Neuronal stem cell (in vitro differentiated cells): ENCODE results near the gene ACACA.
A peak's percentile ranks its signal among the peaks of the same experiment; 100 is the strongest.

Experiments used
- DNase-seq: peaks from one replicate; pipeline ENCODE4 v3.0.0-alpha.2; 2013; ENCODE audit warnings: low spot score
- H2AFZ ChIP-seq: one replicate; pipeline ENCODE4 v1.6.1; 2013; ENCODE audit warnings: mild to moderate bottlenecking, low read length, inconsistent platforms
- H2AK5ac ChIP-seq: 2 replicates; pipeline ENCODE4 v1.6.1; 2013; ENCODE audit warnings: low read depth, mild to moderate bottlenecking, inconsistent platforms, low read length, moderate library complexity, mixed read lengths
- H2BK120ac ChIP-seq: 2 replicates; pipeline ENCODE4 v1.6.1; 2013; ENCODE audit warnings: low read depth, mild to moderate bottlenecking, inconsistent platforms, low read length, moderate library complexity, mixed read lengths
- H2BK12ac ChIP-seq: one replicate; pipeline ENCODE4 v1.6.1; 2013; ENCODE audit warnings: low read length, inconsistent platforms
- H2BK15ac ChIP-seq: 2 replicates; pipeline ENCODE4 v1.6.1; 2013; ENCODE audit warnings: mild to moderate bottlenecking, low read length, inconsistent platforms, mixed read lengths
- H2BK5ac ChIP-seq: one replicate; pipeline ENCODE4 v1.6.1; 2013; ENCODE audit warnings: inconsistent platforms, mild to moderate bottlenecking, low read length, moderate library complexity
- H3K14ac ChIP-seq: one replicate; pipeline ENCODE4 v1.6.1; 2013; ENCODE audit warnings: low read length, inconsistent platforms
- H3K18ac ChIP-seq: 2 replicates; pipeline ENCODE4 v1.6.1; 2013; ENCODE audit warnings: low read length, inconsistent platforms
- H3K23ac ChIP-seq: 2 replicates; pipeline ENCODE4 v1.6.1; 2013; ENCODE audit warnings: low read depth, mild to moderate bottlenecking, mixed read lengths, low read length, inconsistent platforms; ENCODE audit not compliant: poor library complexity
- H3K27ac ChIP-seq: replicated peaks from 3 replicates; pipeline ENCODE4 v1.5.1; 2013; ENCODE audit warnings: low read length, inconsistent platforms
- H3K27me3 ChIP-seq, 3 experiments: 2 replicates each; pipeline ENCODE4 v1.6.1; 2013; ENCODE audit warnings: low read length in 3 of 3, mild to moderate bottlenecking in 2 of 3, inconsistent platforms in 1 of 3, low read depth in 1 of 3, mixed read lengths in 1 of 3, moderate library complexity in 1 of 3; ENCODE audit not compliant: control insufficient read depth in 3 of 3, insufficient read depth in 3 of 3
- H3K36me3 ChIP-seq, 2 donors: replicated peaks in 1 of 2; 2 replicates each; pipeline ENCODE4 v1.6.1; 2013; ENCODE audit warnings: low read length in 2 of 2; ENCODE audit not compliant: control insufficient read depth in 2 of 2, insufficient read depth in 2 of 2
- H3K4ac ChIP-seq: 2 replicates; pipeline ENCODE4 v1.6.1; 2013; ENCODE audit warnings: inconsistent platforms, mild to moderate bottlenecking, low read length, moderate library complexity
- H3K4me1 ChIP-seq, 2 donors: 1 replicate in 1 of 2; 2 replicates in 1 of 2; pipeline ENCODE4 v1.6.1; 2013; ENCODE audit warnings: low read length in 2 of 2, low read depth in 1 of 2; ENCODE audit not compliant: control insufficient read depth in 2 of 2, insufficient read depth in 1 of 2
- H3K4me2 ChIP-seq: one replicate; pipeline ENCODE4 v1.6.1; 2013; ENCODE audit warnings: mild to moderate bottlenecking, low read length, inconsistent platforms; ENCODE audit not compliant: insufficient read depth, poor library complexity, severe bottlenecking
- H3K4me3 ChIP-seq, 2 donors: 2 replicates each; pipeline ENCODE4 v1.5.1; 2013; ENCODE audit warnings: low read length in 2 of 2, mild to moderate bottlenecking in 2 of 2, inconsistent platforms in 1 of 2, moderate library complexity in 1 of 2
- H3K79me1 ChIP-seq: one replicate; pipeline ENCODE4 v1.6.1; 2013; ENCODE audit warnings: low read depth, mild to moderate bottlenecking, inconsistent platforms, low read length, moderate library complexity
- H3K9ac ChIP-seq: one replicate; pipeline ENCODE4 v1.6.1; 2013; ENCODE audit warnings: mild to moderate bottlenecking, low read depth, low read length, inconsistent platforms; ENCODE audit not compliant: poor library complexity
- H3K9me3 ChIP-seq, 2 donors: replicated peaks in 1 of 2; 2 replicates each; pipeline versions ENCODE3 to v1.6.1; 2013; ENCODE audit warnings: low read length in 2 of 2, mild to moderate bottlenecking in 2 of 2, inconsistent platforms in 1 of 2, low read depth in 1 of 2, mixed read lengths in 1 of 2, moderate library complexity in 1 of 2; ENCODE audit not compliant: control insufficient read depth in 2 of 2, insufficient read depth in 1 of 2
- H4K8ac ChIP-seq: one replicate; pipeline ENCODE4 v1.6.1; 2013; ENCODE audit warnings: low read depth, mild to moderate bottlenecking, inconsistent platforms, low read length, moderate library complexity
- H4K91ac ChIP-seq: one replicate; pipeline ENCODE4 v1.6.1; 2013; ENCODE audit warnings: low read length, low read depth, mild to moderate bottlenecking, inconsistent platforms; ENCODE audit not compliant: poor library complexity
- WGBS, 2 donors: extraction: QIAGEN DNeasy Blood & Tissue Kit; methylation state at CpG; one replicate each; pipeline ENCODE4 v1.1.7; 2013; ENCODE audit warnings: missing lambda C conversion rate in 2 of 2, mixed read lengths in 1 of 2; ENCODE audit not compliant: insufficient read length in 2 of 2, insufficient replicate concordance in 1 of 2; ENCODE audit errors: extremely low coverage in 2 of 2; 5-methylcytosine and 5-hydroxymethylcytosine counted together

The ACACA gene

DNA sequence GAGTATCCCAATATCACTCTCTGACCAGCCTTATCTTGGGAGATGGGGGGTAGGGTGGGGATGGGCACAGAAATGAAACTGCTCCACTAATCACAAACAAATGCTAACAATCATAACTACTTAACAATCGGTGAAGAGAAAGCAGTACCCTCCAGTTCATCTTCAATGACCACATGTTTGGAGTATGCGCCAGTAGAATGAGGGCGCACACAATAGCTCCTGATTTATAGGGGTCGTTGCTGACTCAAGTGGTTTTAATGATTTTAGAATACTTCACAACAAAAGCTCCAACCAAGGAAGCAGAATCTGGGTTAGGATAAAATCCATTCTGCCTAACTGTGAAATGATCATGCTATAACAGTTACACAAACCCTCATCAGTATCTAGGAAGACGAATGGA, 273.5 kb downstream of the ACACA start:
- H2BK120ac ChIP-seq: no peak overlapping the region
- no peaks in the 10 kb centered on the region for H3K27me3 ChIP-seq
- H2BK5ac ChIP-seq: no peak overlapping the region
- H3K36me3 ChIP-seq: peaks cover 6 to 66% of the 10 kb centered on the region in 2 donors
- no peak overlapping the region for H4K8ac ChIP-seq
- no peak overlapping the region for H3K23ac ChIP-seq
- no peak overlapping the region for H3K4ac ChIP-seq
- H3K9me3 ChIP-seq: no peaks in the 10 kb centered on the region
- no peaks in the 10 kb centered on the region for H3K79me1 ChIP-seq
- no peak overlapping the region for H2BK12ac ChIP-seq
- H3K27ac ChIP-seq: no peak overlapping the region
- H3K4me1 ChIP-seq: peaks cover 21 to 24% of the 10 kb centered on the region in 2 donors
- no peak overlapping the region for H3K18ac ChIP-seq
- no peak overlapping the region for H3K9ac ChIP-seq
- H3K4me3 ChIP-seq: no peak overlapping the region
- no peak overlapping the region for H2AFZ ChIP-seq
- H3K4me2 ChIP-seq: no peak overlapping the region
- no peak overlapping the region for H2BK15ac ChIP-seq
- H4K91ac ChIP-seq: no peak overlapping the region
- DNase-seq: no peak
- no CpG with 5 or more reads among the region's 5 CpGs for WGBS, 2 donors
- H3K14ac ChIP-seq: no peak overlapping the region
- H2AK5ac ChIP-seq: no peak overlapping the region

DNA sequence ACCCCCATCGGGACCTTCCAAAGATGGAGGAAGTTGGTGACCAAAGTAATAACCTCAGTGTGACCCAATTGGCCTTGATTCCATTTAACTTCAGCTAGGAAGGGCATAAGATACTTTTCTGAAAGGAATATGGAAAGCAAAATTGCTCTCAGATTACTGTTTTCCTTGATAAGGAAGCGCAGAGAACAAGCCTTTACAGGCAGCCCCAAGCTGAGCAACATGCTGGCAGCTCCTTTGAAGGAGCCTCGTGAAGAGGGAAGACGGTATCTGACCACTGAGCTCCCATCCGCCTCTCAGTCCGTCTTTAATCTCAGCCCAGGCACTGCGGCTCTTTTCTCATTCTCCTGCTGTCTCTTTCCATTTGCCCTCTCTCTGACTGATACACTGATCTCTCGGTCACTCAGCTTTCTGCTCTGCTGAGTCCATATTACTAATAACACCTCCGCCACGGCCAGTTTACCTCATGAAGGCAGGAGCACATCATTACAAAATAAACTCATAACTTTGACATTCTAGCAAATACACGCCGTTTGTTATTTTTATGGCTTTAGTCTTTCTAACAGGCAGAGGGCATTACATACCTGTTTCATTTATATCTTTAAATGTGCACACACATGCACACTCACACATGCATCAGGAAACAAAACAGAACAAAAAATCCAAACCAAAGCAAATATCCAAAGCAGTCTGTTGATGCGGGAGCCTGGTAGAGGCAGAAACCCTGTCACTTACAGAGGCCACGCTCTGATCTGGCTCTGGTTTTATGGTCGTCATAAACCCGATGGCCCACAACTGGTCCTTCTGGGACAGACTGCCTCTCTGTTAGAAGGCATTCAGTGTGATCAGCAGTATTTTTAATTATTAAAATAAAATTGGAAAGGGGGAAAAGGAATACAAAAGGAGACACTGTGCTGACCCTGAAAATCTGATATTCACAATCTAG, 274.7 kb downstream of the ACACA start:
- Histone ChIP-seq H3K18ac (peak overlapping the region; percentile 55), H3K4ac (no peak overlapping the region), H3K23ac (no peak overlapping the region), H3K4me3 (no peak overlapping the region), H3K9me3 (no peaks in the 10 kb centered on the region), H2BK120ac (no peak overlapping the region), H3K36me3 (peaks cover 6 to 66% of the 10 kb centered on the region in 2 donors), H2BK5ac (no peak overlapping the region), H4K91ac (no peak overlapping the region), H2AK5ac (no peak overlapping the region), H4K8ac (no peak overlapping the region), H3K4me1 (peaks cover 21 to 24% of the 10 kb centered on the region in 2 donors), H2BK12ac (no peak overlapping the region), H3K27me3 (no peaks in the 10 kb centered on the region), H3K27ac (peak overlapping the region; percentile 75), H2BK15ac (no peak overlapping the region), H3K4me2 (no peak overlapping the region), H3K9ac (no peak overlapping the region), H2AFZ (no peak overlapping the region), H3K79me1 (no peaks in the 10 kb centered on the region), H3K14ac (no peak overlapping the region)
- DNase-seq: no peak
- WGBS, 2 donors: no CpG with 5 or more reads among the region's 16 CpGs

DNA sequence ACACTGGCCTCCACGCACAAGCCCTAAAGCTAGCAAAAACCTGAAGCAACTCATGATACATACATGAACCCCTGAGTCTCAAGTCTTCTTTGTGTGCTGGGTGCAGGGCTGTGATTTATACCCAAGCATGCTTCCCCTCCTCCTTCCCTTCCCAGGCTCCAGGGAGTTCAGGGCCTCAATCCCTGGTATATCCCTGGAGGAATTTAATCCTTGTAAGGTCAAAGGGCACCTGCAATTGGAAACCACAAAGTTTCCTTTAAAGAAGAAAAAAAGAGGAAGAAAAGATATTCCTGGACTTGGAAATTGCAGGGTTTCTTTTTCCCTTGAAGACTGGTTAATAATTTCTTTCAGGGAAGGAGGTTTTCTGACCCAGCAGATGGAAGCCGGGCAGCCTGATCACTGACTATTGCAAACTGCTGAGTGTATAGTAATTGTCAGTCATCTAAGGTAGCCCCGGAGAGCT, 275.6 kb downstream of the ACACA start:
- Histone ChIP-seq H3K4me2 (no peak overlapping the region), H3K9ac (no peak overlapping the region), H2BK120ac (no peak overlapping the region), H2AFZ (no peak overlapping the region), H3K4me3 (no peak overlapping the region), H2BK15ac (no peak overlapping the region), H3K4ac (no peak overlapping the region), H2BK12ac (no peak overlapping the region), H3K23ac (no peak overlapping the region), H3K79me1 (no peaks in the 10 kb centered on the region), H4K8ac (no peak overlapping the region), H3K27me3 (no peaks in the 10 kb centered on the region), H2AK5ac (no peak overlapping the region), H3K18ac (no peak overlapping the region), H3K36me3 (peaks cover 6 to 72% of the 10 kb centered on the region in 2 donors), H2BK5ac (no peak overlapping the region), H3K4me1 (peaks cover 21 to 24% of the 10 kb centered on the region in 2 donors), H4K91ac (no peak overlapping the region), H3K9me3 (no peaks in the 10 kb centered on the region), H3K27ac (peak overlapping the region; percentile 75), H3K14ac (no peak overlapping the region)
- DNase-seq: peak; percentile 62
- WGBS, 2 donors: no CpG with 5 or more reads among the region's 3 CpGs

DNA sequence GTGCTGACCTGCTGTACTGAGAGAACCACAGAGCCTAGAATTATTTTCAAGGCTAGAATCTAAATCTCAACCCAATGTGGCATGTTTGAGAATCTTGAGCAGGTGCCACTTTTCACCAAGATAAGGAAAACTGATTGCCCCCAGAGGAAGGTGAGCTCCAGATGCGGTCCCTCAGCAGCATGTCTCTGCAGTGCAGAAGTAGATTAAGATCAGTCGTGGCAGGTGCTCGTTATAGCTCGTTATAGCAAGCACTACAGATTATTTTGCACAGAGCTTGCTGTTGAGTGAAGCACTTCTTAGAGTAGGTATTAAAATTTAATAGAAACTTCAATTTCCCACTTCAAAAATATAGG, 281.8 kb downstream of the ACACA start:
- Histone ChIP-seq H2BK15ac (no peak overlapping the region), H2BK5ac (no peak overlapping the region), H4K91ac (no peak overlapping the region), H2BK12ac (no peak overlapping the region), H3K36me3 (peaks cover 18 to 99% of the 10 kb centered on the region in 2 donors), H3K14ac (no peak overlapping the region), H3K18ac (no peak overlapping the region), H3K23ac (no peak overlapping the region), H3K4ac (no peak overlapping the region), H4K8ac (no peak overlapping the region), H3K4me2 (no peak overlapping the region), H3K27ac (no peak overlapping the region), H3K9me3 (no peaks in the 10 kb centered on the region), H2AK5ac (no peak overlapping the region), H3K79me1 (no peaks in the 10 kb centered on the region), H3K27me3 (no peaks in the 10 kb centered on the region), H3K9ac (no peak overlapping the region), H2AFZ (no peak overlapping the region), H3K4me3 (no peak overlapping the region), H2BK120ac (no peak overlapping the region), H3K4me1 (peaks cover 0 to 14% of the 10 kb centered on the region in 2 donors)
- WGBS, 2 donors: no CpG with 5 or more reads among the region's 4 CpGs
- no peak for DNase-seq
